GM23338 (cell line): Measurements from ENCODE around the gene CFAP299. TPM values are rescaled to one million over a fixed set of nuclear protein-coding genes. Genes with fewer than 3 reads are reported as not detected.

Experiments
- ATAC-seq: fragments of 200-7000 bp; cut with Tn5 transposase; 3 replicates; pipeline ENCODE4 v1.9.1; 2020
- DNase-seq: peaks from one replicate; pipeline ENCODE4 v3.0.0-alpha.2; 2015; ENCODE audit warnings: low spot score
- H2AFZ ChIP-seq: fragments of 200-600 bp; sonication (generic); 2 replicates; pipeline ENCODE4 v1.8.0; 2016; ENCODE audit warnings: antibody characterized with exemption, mild to moderate bottlenecking, moderate library complexity
- H3F3A ChIP-seq: fragments of 200-600 bp; sonication (generic); replicated peaks from 2 replicates; pipeline ENCODE4 v1.8.0; 2017; ENCODE audit warnings: antibody characterized with exemption, mixed run types, low read depth
- H3K27ac ChIP-seq: fragments of 200-600 bp; sonication (generic); 2 replicates; pipeline ENCODE4 v1.6.1; 2016; ENCODE audit warnings: low read depth
- H3K27me3 ChIP-seq: fragments of 200-600 bp; sonication (generic); 2 replicates; pipeline ENCODE4 v1.8.0; 2016; ENCODE audit warnings: mild to moderate bottlenecking, mixed run types, moderate library complexity; ENCODE audit not compliant: insufficient read depth
- H3K36me3 ChIP-seq: fragments of 200-600 bp; sonication (generic); 2 replicates; pipeline ENCODE4 v1.8.0; 2016; ENCODE audit warnings: mild to moderate bottlenecking; ENCODE audit not compliant: insufficient read depth
- H3K4me1 ChIP-seq: fragments of 200-600 bp; sonication (generic); 2 replicates; pipeline ENCODE4 v1.8.0; 2016; ENCODE audit warnings: mild to moderate bottlenecking, moderate library complexity; ENCODE audit not compliant: insufficient read depth
- H3K4me2 ChIP-seq: fragments of 200-600 bp; sonication (generic); 2 replicates; pipeline ENCODE4 v1.7.1; 2017; ENCODE audit warnings: mixed run types
- H3K4me3 ChIP-seq: fragments of 200-600 bp; sonication (generic); 2 replicates; pipeline ENCODE4 v1.6.1; 2016; ENCODE audit warnings: mixed run types
- H3K79me2 ChIP-seq: fragments of 200-600 bp; sonication (generic); replicated peaks from 2 replicates; pipeline ENCODE4 v1.8.0; 2017; ENCODE audit warnings: mild to moderate bottlenecking; ENCODE audit not compliant: insufficient read depth
- H3K9me2 ChIP-seq: fragments of 200-600 bp; sonication (generic); 2 replicates; pipeline ENCODE4 v1.8.0; 2017; ENCODE audit not compliant: insufficient read depth
- H4K20me1 ChIP-seq: fragments of 200-600 bp; sonication (generic); replicated peaks from 2 replicates; pipeline ENCODE4 v1.8.0; 2017; ENCODE audit warnings: mild to moderate bottlenecking; ENCODE audit not compliant: insufficient read depth
- H3K27ac Mint-ChIP-seq: 2 replicates; pipeline ENCODE4 v1.8.0; 2020; ENCODE audit warnings: inconsistent platforms, mild to moderate bottlenecking, moderate library complexity, mixed read lengths
- H3K27me3 Mint-ChIP-seq: 3 replicates; pipeline ENCODE4 v1.8.0; 2022; ENCODE audit warnings: low read depth, mild to moderate bottlenecking, moderate library complexity, mixed read lengths, inconsistent platforms; ENCODE audit not compliant: insufficient read depth, poor library complexity
- H3K36me3 Mint-ChIP-seq: 3 replicates; pipeline ENCODE4 v1.8.0; 2021; ENCODE audit warnings: low read depth, mild to moderate bottlenecking, inconsistent platforms, moderate library complexity, mixed read lengths
- H3K4me1 Mint-ChIP-seq: 3 replicates; pipeline ENCODE4 v1.8.0; 2020; ENCODE audit warnings: mild to moderate bottlenecking, inconsistent platforms, mixed read lengths
- H3K4me3 Mint-ChIP-seq: 3 replicates; pipeline ENCODE4 v1.8.0; 2021; ENCODE audit warnings: moderate library complexity, mild to moderate bottlenecking, inconsistent platforms, mixed read lengths
- H3K9me3 Mint-ChIP-seq: 3 replicates; pipeline ENCODE4 v1.8.0; 2020; ENCODE audit warnings: moderate library complexity, mild to moderate bottlenecking, inconsistent platforms, mixed read lengths
- CREB1 ChIP-seq: fragments of 250-450 bp; sonication (Bioruptor Pico); IDR thresholded peaks from 2 replicates; pipeline ENCODE4 v1.5.0; 2020; ENCODE audit warnings: low read depth, mild to moderate bottlenecking, moderate library complexity
- EZH2 ChIP-seq: fragments of 200-600 bp; sonication (generic); IDR thresholded peaks from one replicate; pipeline ENCODE4 v1.8.0; 2017; ENCODE audit warnings: antibody characterized with exemption, mild to moderate bottlenecking, low read depth; ENCODE audit not compliant: unreplicated experiment
- EZH2phosphoT487 ChIP-seq: fragments of 200-600 bp; sonication (generic); IDR thresholded peaks from one replicate; pipeline ENCODE4 v1.8.1; 2018; ENCODE audit warnings: antibody characterized with exemption; ENCODE audit not compliant: unreplicated experiment
- JUNB ChIP-seq: IDR thresholded peaks from one replicate; pipeline ENCODE4 v1.6.1; 2016; ENCODE audit warnings: antibody characterized with exemption; ENCODE audit not compliant: unreplicated experiment
- NANOG ChIP-seq: IDR thresholded peaks from 2 replicates; pipeline ENCODE4 v1.6.1; 2016; ENCODE audit warnings: antibody characterized with exemption, borderline replicate concordance
- POLR2AphosphoS5 ChIP-seq: IDR thresholded peaks from 2 replicates; pipeline ENCODE4 v1.6.1; 2016; ENCODE audit warnings: antibody characterized with exemption, low read depth
- REST ChIP-seq: IDR thresholded peaks from one replicate; pipeline ENCODE4 v1.6.1; 2018; ENCODE audit warnings: antibody characterized with exemption; ENCODE audit not compliant: unreplicated experiment
- STAT1 ChIP-seq: IDR thresholded peaks from one replicate; pipeline ENCODE4 v1.6.1; 2016; ENCODE audit warnings: antibody characterized with exemption; ENCODE audit not compliant: unreplicated experiment
- ZNF114 ChIP-seq: fragments of 250-450 bp; sonication (Bioruptor Pico); IDR thresholded peaks from 2 replicates; pipeline ENCODE4 v1.5.0; 2020; ENCODE audit warnings: mild to moderate bottlenecking, moderate library complexity
- ZNF331 ChIP-seq: fragments of 250-450 bp; sonication (Bioruptor Pico); IDR thresholded peaks from 2 replicates; pipeline ENCODE4 v1.5.0; 2020; ENCODE audit warnings: low read depth, mild to moderate bottlenecking, moderate library complexity
- polyA plus RNA-seq: library from polyadenylated mRNA; unstranded; fragments of >200 nt; fragmentation: Nextera tagmentation; extraction: Ambion mirVana; gene quantifications from 2 replicates; pipeline ENCODE4 v1.2.1, GENCODE V29; 2016
- total RNA-seq: library from RNA; depleted of rRNA; stranded (reverse); fragments of >200 nt; shearing (Covaris generic); gene quantifications from 2 replicates; pipeline ENCODE4 v1.2.3, GENCODE V29; 2014
- TF ChIP-seq, protein P1 (sequence below): IDR thresholded peaks from 2 replicates; pipeline ENCODE4 v1.6.1; 2016; ENCODE audit warnings: antibody characterized with exemption

Gene CFAP299
- total and polyA plus RNA-seq, 2 experiments from 2014 or later = not detected

- TF ChIP-seq REST (no peak), STAT1 (no peak), EZH2phosphoT487 (no peak)
These were observed 130.2 kb downstream of the CFAP299 start (continued) for GRCh38 chr4:80465736-80466135.

DNA sequence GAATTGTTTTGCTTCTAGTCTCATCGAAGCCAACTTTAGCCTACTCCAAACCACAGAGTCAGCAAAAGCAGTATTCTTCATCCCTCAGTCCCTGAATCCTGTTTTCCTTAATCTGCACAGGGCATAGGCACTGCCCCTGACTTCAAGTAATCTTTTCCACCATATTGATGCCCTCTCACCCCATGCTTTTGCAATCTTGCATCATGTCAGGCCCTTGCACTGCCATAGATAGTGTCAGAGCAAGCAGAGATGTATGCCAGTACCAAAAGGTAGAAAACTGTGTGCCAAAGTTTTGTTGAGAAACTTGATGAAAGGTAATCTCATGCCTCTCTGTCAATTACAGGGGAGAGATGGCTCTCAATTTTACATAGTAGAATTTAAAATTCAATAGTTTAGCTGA lies 131.1 kb downstream of the CFAP299 start:
- Histone ChIP-seq H3K36me3 (no peaks in the 10 kb centered on the region), H3K4me2 (no peak overlapping the region), H3K27me3 (no peaks in the 10 kb centered on the region), H2AFZ (no peak overlapping the region), H3K27ac (no peak overlapping the region), H3F3A (no peaks in the 10 kb centered on the region), H3K4me1 (peaks cover 36% of the 10 kb centered on the region), H3K4me3 (no peak overlapping the region), H3K9me2 (no peaks in the 10 kb centered on the region; the same call in 1 of the 2 replicates), H4K20me1 (no peaks in the 10 kb centered on the region), H3K79me2 (no peaks in the 10 kb centered on the region)
- DNase-seq (no peak), ATAC-seq (no peak)
- Mint-ChIP-seq H3K4me1 (peaks cover 39% of the 10 kb centered on the region), H3K4me3 (no peak overlapping the region), H3K9me3 (no peaks in the 10 kb centered on the region), H3K27me3 (peaks cover 3% of the 10 kb centered on the region), H3K27ac (no peak overlapping the region), H3K36me3 (no peaks in the 10 kb centered on the region)
- TF ChIP-seq EZH2phosphoT487 (no peak), EZH2 (no peak), STAT1 (no peak)
- TF ChIP-seq, protein P1, sequence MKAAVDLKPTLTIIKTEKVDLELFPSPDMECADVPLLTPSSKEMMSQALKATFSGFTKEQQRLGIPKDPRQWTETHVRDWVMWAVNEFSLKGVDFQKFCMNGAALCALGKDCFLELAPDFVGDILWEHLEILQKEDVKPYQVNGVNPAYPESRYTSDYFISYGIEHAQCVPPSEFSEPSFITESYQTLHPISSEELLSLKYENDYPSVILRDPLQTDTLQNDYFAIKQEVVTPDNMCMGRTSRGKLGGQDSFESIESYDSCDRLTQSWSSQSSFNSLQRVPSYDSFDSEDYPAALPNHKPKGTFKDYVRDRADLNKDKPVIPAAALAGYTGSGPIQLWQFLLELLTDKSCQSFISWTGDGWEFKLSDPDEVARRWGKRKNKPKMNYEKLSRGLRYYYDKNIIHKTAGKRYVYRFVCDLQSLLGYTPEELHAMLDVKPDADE = no peak

DNA sequence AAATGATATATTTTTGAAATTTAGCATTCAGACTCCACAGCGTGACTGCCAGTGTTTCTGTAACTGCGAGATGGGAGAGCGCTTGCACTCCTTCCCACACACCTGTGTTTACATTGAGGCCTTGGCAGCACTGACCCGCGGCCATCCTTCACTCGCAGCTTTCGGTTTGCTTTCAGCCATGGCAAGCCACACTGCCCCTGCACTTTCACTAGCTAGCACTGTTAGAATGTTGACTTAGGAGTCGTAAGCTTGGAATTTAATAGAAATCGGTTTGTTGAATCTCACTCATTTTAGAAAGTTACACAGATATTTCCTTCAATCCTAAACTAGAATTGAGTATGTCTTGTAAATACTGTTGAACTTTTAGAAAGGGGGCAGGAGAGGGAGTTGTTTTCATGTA lies 136.2 kb downstream of the CFAP299 start:
- Mint-ChIP-seq H3K4me1 (peaks cover 29% of the 10 kb centered on the region), H3K36me3 (no peaks in the 10 kb centered on the region), H3K27ac (peak overlapping the region; percentile 91), H3K9me3 (no peaks in the 10 kb centered on the region), H3K27me3 (peaks cover 3% of the 10 kb centered on the region), H3K4me3 (peak overlapping the region; percentile 49)
- Histone ChIP-seq H3K4me1 (peaks cover 25% of the 10 kb centered on the region), H3K27ac (peak overlapping the region; percentile 85), H3K4me3 (peak overlapping the region; percentile 37; the same call in 1 of the 2 replicates), H4K20me1 (no peaks in the 10 kb centered on the region), H3K4me2 (peak overlapping the region; percentile 63), H2AFZ (peak overlapping the region; percentile 48; the same call in 1 of the 2 replicates), H3K9me2 (no peaks in the 10 kb centered on the region; the same call in 1 of the 2 replicates), H3K36me3 (no peaks in the 10 kb centered on the region), H3K79me2 (no peaks in the 10 kb centered on the region), H3F3A (no peaks in the 10 kb centered on the region), H3K27me3 (no peaks in the 10 kb centered on the region)
- peak; percentile 99 for ATAC-seq
- TF ChIP-seq EZH2phosphoT487 (no peak), ZNF114 (CRISPR knock-in tag) (no peak), STAT1 (no peak), EZH2 (no peak), NANOG (no peak), CREB1 (CRISPR knock-in tag) (no peak), ZNF331 (CRISPR knock-in tag) (no peak), POLR2AphosphoS5 (no peak), JUNB (no peak)
- DNase-seq = peak; percentile 68
